GM19043 (cell line): ENCODE results near the gene CTDSPL2.
"Not testable (repeated sequence)": the region's sequence is repeated elsewhere in the genome, so short reads cannot be mapped to it uniquely, and the experiment has no call there.

Source experiments
- ATAC-seq: cut with Tn5 transposase; IDR thresholded peaks from one replicate; pipeline ENCODE4 v1.9.1; 2021; ENCODE audit warnings: low read depth; ENCODE audit not compliant: unreplicated experiment

CTDSPL2 gene

GRCh38 chr15:44426975-44427755, at the start of gene CTDSPL2:
CTDSPL2 (plus strand) TSS chr15:44427629; CDS start chr15:44459015, 31,386 bp downstream.
- peak; percentile 88 for ATAC-seq

- ATAC-seq: no peak
These were observed 46.2 kb upstream of the CTDSPL2 start for GRCh38 chr15:44381236-44381635.

- ATAC-seq: no peak
These were observed 42.0 kb upstream of the CTDSPL2 start for GRCh38 chr15:44385344-44385942.

DNA sequence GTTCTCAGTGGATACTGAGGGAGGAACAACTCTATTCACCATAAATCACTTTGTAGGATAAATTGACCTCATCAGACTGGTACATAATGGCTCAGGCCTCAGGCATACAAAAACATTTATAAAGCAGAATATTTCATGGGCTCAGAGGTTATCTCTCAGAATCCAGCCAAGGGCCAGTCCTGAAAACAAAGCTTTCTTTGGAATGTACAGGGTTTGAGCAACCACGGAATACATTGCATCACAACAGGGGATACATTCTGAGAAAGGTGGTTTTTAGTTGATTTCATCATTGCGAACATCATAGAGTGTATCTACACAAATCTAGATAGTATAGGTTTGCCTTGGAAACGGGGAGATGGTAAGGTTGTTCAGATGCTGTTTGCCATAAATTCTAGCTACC, 33.4 kb upstream of the CTDSPL2 start:
- no peak for ATAC-seq

- ATAC-seq: no peak
These were observed 32.9 kb upstream of the CTDSPL2 start for GRCh38 chr15:44394562-44394961.

GRCh38 chr15:44397869-44398268, 29.6 kb upstream of the CTDSPL2 start:
- no peak for ATAC-seq

DNA sequence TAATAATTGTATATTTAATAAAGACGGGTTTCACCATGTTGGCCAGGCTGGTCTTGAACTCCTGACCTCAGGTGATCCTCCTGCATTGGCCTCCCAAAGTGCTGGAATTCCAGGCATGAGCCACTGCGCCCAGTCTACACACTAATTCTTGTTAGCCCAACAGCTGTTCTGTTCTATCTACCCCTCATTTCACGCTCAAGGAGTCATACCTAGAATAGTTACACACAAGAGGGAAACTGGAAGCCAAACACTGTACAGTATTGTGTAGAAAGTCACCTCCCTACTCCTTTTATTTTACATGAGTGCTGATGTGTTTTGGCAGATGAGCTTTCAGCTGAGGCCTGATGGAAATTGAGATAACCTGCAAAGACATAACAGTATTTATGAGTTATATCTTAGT, 13.4 kb upstream of the CTDSPL2 start:
- no peak for ATAC-seq

DNA sequence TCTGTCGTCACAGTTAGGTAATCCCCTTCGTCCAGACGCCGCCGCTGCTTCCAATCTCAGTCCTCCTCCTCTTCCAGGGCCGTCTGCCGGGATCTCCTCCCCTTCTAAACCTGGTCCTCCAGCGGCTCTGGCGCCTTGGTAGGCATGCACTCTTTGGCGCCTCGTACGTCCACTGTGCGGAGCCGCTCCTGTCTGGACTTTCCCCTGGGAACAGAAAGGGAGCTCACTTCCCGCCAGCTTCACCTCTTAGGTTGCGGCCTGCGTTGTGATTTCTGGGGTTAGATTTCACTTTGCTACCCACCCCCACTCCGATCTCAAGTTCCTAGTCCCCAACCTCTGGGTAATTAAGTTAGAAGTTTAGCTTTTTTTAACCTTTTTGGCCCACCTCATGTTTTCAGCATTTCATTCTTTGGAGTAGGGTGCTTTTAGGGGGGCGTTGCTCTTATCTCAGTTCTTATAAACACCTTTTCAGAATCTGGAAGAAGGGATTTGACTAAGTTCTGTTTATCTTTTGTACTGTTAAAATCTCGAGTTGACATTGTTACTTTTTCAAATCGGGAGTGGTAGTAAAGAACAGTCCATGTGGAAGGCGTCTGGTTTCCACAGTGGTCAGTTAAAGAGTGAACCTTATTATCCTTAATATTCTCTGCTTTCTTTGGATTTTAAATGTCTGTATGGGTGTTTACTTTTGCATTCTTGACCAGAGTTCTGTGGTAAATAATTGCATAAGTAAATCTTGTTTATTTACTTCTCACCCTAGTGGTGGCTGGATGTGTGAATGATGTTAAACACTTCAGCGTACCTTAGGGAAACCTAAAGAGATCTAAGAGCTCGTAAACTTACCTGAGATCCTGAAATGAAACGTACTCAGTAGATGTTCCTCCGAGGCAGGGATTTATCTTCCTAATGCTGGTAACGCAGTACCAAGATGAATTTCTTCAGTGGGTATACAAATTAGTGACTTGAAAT, 611 bp downstream of the CTDSPL2 start:
- ATAC-seq: peak; percentile 8

DNA sequence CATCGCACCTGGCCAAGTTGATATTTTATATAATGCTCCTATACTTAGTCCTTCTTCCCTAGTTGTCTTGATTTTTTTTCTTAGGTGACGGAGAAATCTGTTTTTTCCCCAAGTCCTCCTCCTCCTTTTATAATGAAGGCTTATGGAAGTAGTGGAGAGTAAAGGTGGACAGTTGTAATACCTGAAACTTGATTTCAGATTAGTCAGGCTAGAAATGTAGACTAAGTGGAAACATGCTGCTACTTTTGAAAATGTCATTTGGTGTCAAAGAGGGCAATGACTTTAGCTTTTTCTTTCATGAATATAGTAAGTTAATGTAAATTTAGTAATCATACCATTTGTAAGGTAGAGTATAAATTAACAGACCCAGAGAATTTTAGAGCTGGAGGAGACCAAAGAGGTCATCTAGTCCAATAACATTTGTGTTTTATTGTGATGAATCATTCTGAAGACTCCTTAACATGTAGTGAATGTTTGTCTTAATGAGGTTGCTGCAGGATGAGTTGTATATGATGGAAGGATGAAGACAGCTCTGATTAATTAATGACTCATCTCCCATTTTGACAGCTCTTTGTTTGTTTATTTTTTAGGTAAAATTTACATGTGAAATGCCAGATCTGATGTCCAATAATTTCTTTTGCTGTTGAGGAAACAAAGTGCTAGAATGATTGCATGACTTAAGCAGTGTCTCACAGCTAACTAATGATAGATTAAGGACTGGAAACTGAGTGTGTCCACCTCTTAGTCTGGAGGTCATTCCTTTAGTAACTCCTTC, 8.7 kb downstream of the CTDSPL2 start:
- no peak for ATAC-seq

DNA sequence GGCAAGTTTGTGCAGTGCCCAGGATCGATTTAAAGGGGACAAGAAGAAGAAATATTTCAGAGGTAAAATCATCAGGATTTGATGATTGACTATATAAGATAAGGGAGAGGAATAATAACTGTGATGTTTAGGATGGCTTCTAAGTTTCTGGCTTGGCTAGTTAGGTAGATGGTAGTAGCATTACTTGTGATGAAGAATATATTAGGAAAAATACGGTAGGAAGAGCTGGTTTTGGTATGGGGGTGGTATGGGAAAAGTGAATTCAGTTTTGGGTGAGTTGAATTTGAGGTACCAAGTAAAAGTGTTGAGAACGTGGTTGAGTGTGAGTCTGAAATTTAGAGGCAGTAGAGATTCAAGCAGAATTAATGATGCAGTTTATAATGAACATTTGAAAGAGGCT, 11.0 kb downstream of the CTDSPL2 start:
- ATAC-seq: no peak

GRCh38 chr15:44441095-44441501, 13.7 kb downstream of the CTDSPL2 start:
- no peak for ATAC-seq

- no peak for ATAC-seq
These were observed 16.1 kb downstream of the CTDSPL2 start for GRCh38 chr15:44443515-44443914.

DNA sequence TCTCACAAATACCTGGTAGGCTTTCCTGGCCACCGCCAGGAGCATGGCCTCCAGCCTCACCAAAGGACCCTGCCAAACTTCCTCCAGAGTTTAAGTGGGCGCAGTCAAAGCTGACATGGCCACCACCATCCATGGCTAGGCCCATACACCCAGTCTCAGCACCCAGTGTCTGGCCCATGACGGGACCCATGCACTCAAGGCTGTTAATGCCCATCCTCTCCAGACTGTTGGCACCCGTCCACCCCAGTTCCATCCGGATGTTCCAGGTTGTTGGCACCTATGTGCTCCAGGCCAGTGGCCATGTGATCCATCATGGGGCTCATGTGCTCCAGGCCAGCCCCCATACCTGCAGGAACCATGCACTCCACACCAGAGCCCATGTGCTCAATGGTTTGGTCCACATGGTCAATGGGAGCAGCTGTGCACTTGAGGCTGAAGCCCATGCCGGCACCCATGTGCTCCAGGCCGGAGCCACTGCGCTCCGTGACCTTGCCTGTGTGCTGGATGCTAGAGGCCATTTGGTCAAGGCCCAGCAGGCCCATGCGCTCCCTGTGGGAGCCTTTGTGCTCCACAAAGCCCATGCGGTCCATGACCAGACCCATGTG, 20.4 kb downstream of the CTDSPL2 start:
- no peak for ATAC-seq

DNA sequence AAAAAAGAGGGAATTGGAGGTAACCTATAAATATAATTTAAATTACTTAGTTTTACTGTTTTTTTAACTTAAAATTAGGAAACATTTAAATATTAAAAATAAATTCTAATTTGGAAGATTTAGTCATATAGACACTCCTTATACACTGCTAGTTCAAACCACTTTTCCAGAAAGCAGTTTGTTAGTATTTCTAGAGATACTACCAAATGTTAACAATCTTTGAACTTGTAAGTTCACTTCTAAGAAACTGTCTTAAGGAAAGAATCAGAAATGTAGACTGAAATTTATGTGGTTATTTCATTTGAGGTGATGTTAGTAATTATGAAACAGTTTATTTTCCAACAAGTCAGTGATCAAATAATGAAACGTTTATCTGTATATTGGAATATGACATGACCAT, 22.7 kb downstream of the CTDSPL2 start:
- ATAC-seq: no peak

DNA sequence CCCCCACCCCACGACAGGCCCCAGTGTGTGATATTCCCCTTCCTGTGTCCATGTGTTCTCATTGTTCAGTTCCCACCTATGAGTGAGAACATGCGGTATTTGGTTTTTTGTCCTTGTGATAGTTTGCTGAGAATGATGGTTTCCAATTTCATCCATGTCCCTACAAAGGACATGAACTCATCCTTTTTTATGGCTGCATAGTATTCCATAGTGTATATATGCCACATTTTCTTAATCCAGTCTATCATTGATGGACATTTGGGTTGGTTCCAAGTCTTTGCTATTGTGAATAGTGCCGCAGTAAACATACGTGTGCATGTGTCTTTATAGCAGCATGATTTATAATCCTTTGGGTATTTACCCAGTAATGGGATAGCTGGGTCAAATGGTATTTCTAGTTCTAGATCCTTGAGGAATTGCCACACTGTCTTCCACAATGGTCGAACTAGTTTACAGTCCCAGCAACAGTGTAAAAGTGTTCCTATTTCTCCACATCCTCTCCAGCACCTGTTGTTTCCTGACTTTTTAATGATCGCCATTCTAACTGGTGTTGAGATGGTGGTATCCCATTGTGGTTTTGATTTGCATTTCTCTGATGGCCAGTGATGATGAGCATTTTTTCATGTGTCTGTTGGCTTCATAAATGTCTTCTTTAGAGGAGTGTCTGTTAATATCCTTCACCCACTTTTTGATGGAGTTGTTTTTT, 26.3 kb downstream of the CTDSPL2 start:
- ATAC-seq: not testable (repeated sequence)

DNA sequence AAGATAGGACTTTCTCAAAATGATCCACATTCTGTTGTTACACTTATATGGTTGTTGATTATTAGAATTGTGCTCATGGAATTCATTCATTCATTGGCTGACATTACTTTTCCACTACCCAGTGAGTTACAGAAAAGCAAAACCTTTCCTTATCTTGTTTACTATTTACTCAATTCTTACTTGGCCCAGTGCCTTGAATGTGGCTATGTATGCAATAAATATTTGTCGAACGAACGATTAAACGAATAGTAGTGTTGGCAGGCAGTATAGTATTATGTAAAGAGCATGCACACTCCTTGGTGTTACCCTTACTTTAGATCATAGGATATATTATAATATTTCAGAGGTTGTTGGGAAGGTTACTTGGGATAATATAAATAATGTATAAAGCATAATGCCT, 31.0 kb downstream of the CTDSPL2 start:
- ATAC-seq: no peak

DNA sequence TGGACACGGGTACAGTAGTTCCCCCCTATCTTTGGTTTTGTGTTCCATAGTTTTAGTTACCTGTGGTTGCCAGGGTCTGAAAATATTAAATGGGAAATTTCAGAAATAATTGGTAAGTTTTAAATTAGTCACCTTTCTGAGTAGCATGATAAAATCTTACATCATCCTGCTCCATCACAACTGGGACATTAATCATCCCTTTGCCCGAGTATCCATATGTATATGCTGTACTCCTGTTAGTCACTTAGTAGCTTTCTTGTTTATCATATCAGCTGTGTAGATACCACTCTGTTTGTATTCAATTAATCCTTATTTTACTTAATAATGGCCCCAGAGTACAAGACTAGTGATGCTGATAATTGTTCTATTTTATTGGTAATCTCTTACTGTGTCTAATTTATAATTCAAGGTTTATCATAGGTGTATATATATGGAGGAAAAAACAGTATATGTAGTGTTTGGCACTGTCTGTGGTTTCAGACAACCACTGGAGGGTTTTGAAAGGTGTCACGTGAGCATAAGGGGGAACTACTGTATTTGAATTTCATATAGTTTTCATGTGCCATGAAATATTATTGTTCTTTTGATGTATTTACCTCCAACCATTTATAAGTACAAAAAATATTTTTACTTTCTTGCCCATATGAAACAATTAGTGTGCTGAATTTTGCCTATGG, 41.4 kb downstream of the CTDSPL2 start:
- no peak for ATAC-seq

- no peak for ATAC-seq
These were observed 44.5 kb downstream of the CTDSPL2 start for GRCh38 chr15:44471885-44472455.
